Heart left ventricle (tissue), 13 donors: ENCODE results near the gene F5.

Experiments
- CTCF ChIP-seq, 12 donors: fragments of 200-600 bp; sonication (generic) in 4 of 12; IDR thresholded peaks; one replicate each; pipeline versions ENCODE4 v1.5.0 to v1.8.0; 2018 to 2022; ENCODE audit warnings: antibody characterized with exemption in 12 of 12, mild to moderate bottlenecking in 5 of 12
- POLR2A ChIP-seq, 2 donors: fragments of 450-650 bp; IDR thresholded peaks; one replicate each; pipeline ENCODE4 v1.6.1; 2017; ENCODE audit warnings: antibody characterized with exemption in 2 of 2, mild to moderate bottlenecking in 2 of 2, moderate library complexity in 2 of 2
- donor health status: ischemic (EF 13 %, LVEDD 7.1; RV severe dilation, severe dysfunction).
- donor health status: DM: no; HTN: yes; CAD: no.
- donor health status: DM: no; HTN: no; CAD: no.
- donor health status: ischemic (EF 25% LVEDD 6.9; RV normal size, moderate dysfunction).
- donor health status: ischemic (EF 25% LVEDD 5.7; RV mildly dilated, moderate dysfunction).
- donor health status: ischemic (EF 35%, LVEDD 5.7; RV mildly dilated, moderate dysfunction).
- donor health status: nonischemic (EF 11% LVEDD 7.7; RV severe dilation, severe dysfunction).
- donor health status: DM: yes; HTN: yes; CAD: no.
- donor health status: PGD.
- donor health status: ischemic (EF 29% LVEDD 5.4; RV normal size, mild dysfunction).
- donor health status: nonischemic (EF 23%, LVEDD 6.1; RV moderate dilation, normal function).

- no peak for TF ChIP-seq CTCF (IDR thresholded peaks at IDR 0.05)
- TF ChIP-seq POLR2A (IDR thresholded peaks at IDR 0.05): no peak
Observed at GRCh38 chr1:169548282-169548681, 38.0 kb downstream of the F5 start.
